HepG2 (cell line): ENCODE data around the gene ZNF207. TPM values are rescaled to one million over a fixed set of nuclear protein-coding genes. Genes with fewer than 3 reads are reported as not detected.

ENCODE experiments used
- ETS1 ChIP-seq: sonication (generic); formaldehyde crosslinking; IDR thresholded peaks from 2 replicates; pipeline ENCODE4 v1.4.0; 2020; ENCODE audit warnings: missing genetic modification reagents
- ETV5 ChIP-seq: IDR thresholded peaks from 2 replicates; pipeline ENCODE4 v1.6.1; 2018; ENCODE audit warnings: missing biosample characterization, missing genetic modification reagents, inconsistent platforms, borderline replicate concordance
- FLYWCH1 ChIP-seq: sonication (generic); formaldehyde crosslinking; IDR thresholded peaks from 2 replicates; pipeline ENCODE4 v1.8.1; 2023; ENCODE audit warnings: mild to moderate bottlenecking, missing genetic modification reagents
- HIVEP1 ChIP-seq: sonication (generic); formaldehyde crosslinking; IDR thresholded peaks from 2 replicates; pipeline ENCODE4 v1.4.0; 2020; ENCODE audit warnings: mild to moderate bottlenecking, missing genetic modification reagents
- HOXA3 ChIP-seq: sonication (generic); formaldehyde crosslinking; IDR thresholded peaks from 2 replicates; pipeline ENCODE4 v1.5.0; 2020; ENCODE audit warnings: missing genetic modification reagents
- MAZ ChIP-seq, 2 experiments: sonication (generic) in 1 of 2; formaldehyde crosslinking in 1 of 2; IDR thresholded peaks; 2 replicates each; pipeline versions ENCODE4 v1.5.0 to v1.6.1; 2012 to 2020; ENCODE audit warnings: low read depth in 2 of 2, mild to moderate bottlenecking in 2 of 2, borderline replicate concordance in 1 of 2, improper control_type of control experiment in 1 of 2, low read length in 1 of 2, missing genetic modification reagents in 1 of 2, moderate library complexity in 1 of 2
- MEIS1 ChIP-seq: sonication (generic); formaldehyde crosslinking; IDR thresholded peaks from 2 replicates; pipeline ENCODE4 v1.9.0; 2021; ENCODE audit warnings: mild to moderate bottlenecking, missing genetic modification reagents, moderate library complexity, borderline replicate concordance
- MXD1 ChIP-seq: sonication (generic); formaldehyde crosslinking; IDR thresholded peaks from 2 replicates; pipeline ENCODE4 v1.4.0; 2020; ENCODE audit warnings: mild to moderate bottlenecking, missing genetic modification reagents
- NR1H2 ChIP-seq: sonication (generic); formaldehyde crosslinking; IDR thresholded peaks from 2 replicates; pipeline ENCODE4 v1.8.1; 2022; ENCODE audit warnings: low read depth, missing genetic modification reagents, borderline replicate concordance
- SP1 ChIP-seq, 2 experiments: fragments of 450-650 bp in 1 of 2; sonication (generic) in 1 of 2; formaldehyde crosslinking in 1 of 2; IDR thresholded peaks; 2 replicates each; pipeline versions ENCODE4 v1.4.0 to v1.6.1; 2016 to 2020; ENCODE audit warnings: missing genetic modification reagents in 1 of 2
- SRF ChIP-seq: IDR thresholded peaks from 2 replicates; pipeline ENCODE4 v1.6.1; 2011; ENCODE audit warnings: mild to moderate bottlenecking, low read depth, low read length, moderate library complexity
- ZIK1 ChIP-seq: sonication (generic); formaldehyde crosslinking; IDR thresholded peaks from 2 replicates; pipeline ENCODE4 v1.5.0; 2020; ENCODE audit warnings: mild to moderate bottlenecking, low read depth, missing genetic modification reagents, borderline replicate concordance
- ZNF281 ChIP-seq: sonication (generic); formaldehyde crosslinking; IDR thresholded peaks from 2 replicates; pipeline ENCODE4 v1.4.0; 2020; ENCODE audit warnings: missing genetic modification reagents, borderline replicate concordance
- ZNF564 ChIP-seq: sonication (generic); formaldehyde crosslinking; IDR thresholded peaks from 2 replicates; pipeline ENCODE4 v1.8.1; 2023; ENCODE audit warnings: mild to moderate bottlenecking, missing genetic modification reagents
- ZNF780A ChIP-seq: sonication (generic); formaldehyde crosslinking; IDR thresholded peaks from 2 replicates; pipeline ENCODE4 v1.8.0; 2022; ENCODE audit warnings: mild to moderate bottlenecking, missing genetic modification reagents, moderate library complexity
- ZNF790 ChIP-seq: sonication (generic); formaldehyde crosslinking; IDR thresholded peaks from 2 replicates; pipeline ENCODE4 v1.8.0; 2022; ENCODE audit warnings: missing genetic modification reagents, mild to moderate bottlenecking, borderline replicate concordance
- polyA plus RNA-seq, 8 experiments: library from polyadenylated mRNA; depleted of rRNA in 3 of 8; stranded (reverse) in 7 of 8; unstranded in 1 of 8; fragments of >200 nt; fragmentation: Illumina TruSeq in 4 of 8; extraction: Trizol in 4 of 8; gene quantifications; 2 replicates each; pipeline versions ENCODE4 v1.2.1 to v1.2.3, GENCODE V29; 2011 to 2016; ENCODE audit warnings: low read depth in 4 of 8, missing spikeins in 1 of 8, mixed read lengths in 1 of 8; ENCODE audit not compliant: insufficient read depth in 1 of 8
- total RNA-seq, 5 experiments: library from RNA; depleted of rRNA; stranded (reverse); fragments of >200 nt; fragmentation: Illumina TruSeq; extraction: Trizol; gene quantifications; 2 replicates each; pipeline ENCODE4 v1.2.3, GENCODE V29; 2016; ENCODE audit warnings: low read depth in 1 of 5
- TF ChIP-seq, protein P1 (sequence below): sonication (generic); formaldehyde crosslinking; IDR thresholded peaks from 2 replicates; pipeline ENCODE4 v1.5.0; 2020; ENCODE audit warnings: missing genetic modification reagents
- TF ChIP-seq, protein P2 (sequence below): fragments of 450-650 bp; IDR thresholded peaks from 2 replicates; pipeline ENCODE4 v1.6.1; 2017; ENCODE audit warnings: mild to moderate bottlenecking

The ZNF207 gene
- total and polyA plus RNA-seq, 2 of the 13 experiments (the other 11 are each of a cell fraction or from before 2014, with no cell fraction given), result 150 to 164 TPM

DNA sequence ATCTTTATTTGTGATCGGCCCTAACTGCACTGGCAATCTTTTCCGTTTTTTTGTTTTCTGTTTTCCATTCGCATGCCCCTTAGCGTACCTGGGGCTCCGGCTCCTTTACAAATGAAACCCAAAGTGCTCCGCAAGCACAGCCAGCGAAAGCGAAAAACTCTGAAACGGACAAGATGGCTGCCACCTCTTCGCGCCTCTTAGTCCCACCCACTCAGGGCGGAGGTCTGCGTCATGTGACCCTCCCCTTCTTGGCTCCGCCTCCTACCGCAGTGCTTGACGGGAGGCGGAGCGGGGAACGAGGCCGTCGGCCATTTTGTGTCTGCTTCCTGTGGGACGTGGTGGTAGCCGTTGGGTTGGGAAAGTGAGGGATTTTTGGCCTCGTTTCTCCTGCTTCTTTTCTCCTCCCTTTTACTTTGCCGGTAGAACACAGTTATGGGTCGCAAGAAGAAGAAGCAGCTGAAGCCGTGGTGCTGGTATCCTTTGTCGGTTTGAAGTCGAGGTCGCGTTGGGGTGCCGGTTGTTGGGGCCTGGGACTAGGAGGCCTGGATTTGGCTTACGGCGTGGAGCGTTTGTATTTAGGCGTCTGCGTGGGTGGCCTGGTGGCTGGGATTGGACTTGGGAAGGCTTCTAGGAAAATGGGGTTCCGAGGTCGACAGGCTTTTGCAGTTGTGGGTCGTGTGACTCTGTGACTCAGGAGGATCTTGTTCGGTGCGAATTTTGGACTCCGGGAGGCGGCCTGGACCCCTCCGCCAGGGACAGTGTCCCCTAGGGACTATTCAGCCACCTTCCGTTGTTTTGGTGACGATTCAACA is at the start of gene ZNF207 (continued):
- TF ChIP-seq, protein P1, sequence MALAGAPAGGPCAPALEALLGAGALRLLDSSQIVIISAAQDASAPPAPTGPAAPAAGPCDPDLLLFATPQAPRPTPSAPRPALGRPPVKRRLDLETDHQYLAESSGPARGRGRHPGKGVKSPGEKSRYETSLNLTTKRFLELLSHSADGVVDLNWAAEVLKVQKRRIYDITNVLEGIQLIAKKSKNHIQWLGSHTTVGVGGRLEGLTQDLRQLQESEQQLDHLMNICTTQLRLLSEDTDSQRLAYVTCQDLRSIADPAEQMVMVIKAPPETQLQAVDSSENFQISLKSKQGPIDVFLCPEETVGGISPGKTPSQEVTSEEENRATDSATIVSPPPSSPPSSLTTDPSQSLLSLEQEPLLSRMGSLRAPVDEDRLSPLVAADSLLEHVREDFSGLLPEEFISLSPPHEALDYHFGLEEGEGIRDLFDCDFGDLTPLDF (CRISPR knock-in tag), result peak; percentile 47; the same call in 1 of the 2 replicates
- TF ChIP-seq ZNF564 (no peak), ZIK1 (no peak), SRF (no peak), MAZ (IDR thresholded peaks at IDR 0.05; ENCODE audit: borderline replicate concordance, low read depth, low read length) (no peak; the same call in 1 of the 2 replicates), MAZ (CRISPR knock-in tag; IDR thresholded peaks at IDR 0.05; ENCODE audit: low read depth) (no peak; the same call in 1 of the 2 replicates), FLYWCH1 (CRISPR knock-in tag) (no peak), ZNF780A (CRISPR knock-in tag) (no peak), ZNF790 (CRISPR knock-in tag) (0 out of 2 replicates have a peak, but pooled peaks have one; percentile 21), HOXA3 (peak; percentile 94), NR1H2 (no peak), MXD1 (CRISPR knock-in tag) (peak; percentile 66; the same call in 1 of the 2 replicates), SP1 (IDR thresholded peaks at IDR 0.05) (no peak), SP1 (CRISPR knock-in tag; IDR thresholded peaks at IDR 0.05) (peak; percentile 95), ZNF281 (CRISPR knock-in tag) (no peak), ETS1 (no peak), HIVEP1 (CRISPR knock-in tag) (peak; percentile 31; the same call in 1 of the 2 replicates), MEIS1 (CRISPR knock-in tag) (no peak; the same call in 1 of the 2 replicates), ETV5 (CRISPR knock-in tag) (peak; percentile 56; the same call in 1 of the 2 replicates)
- TF ChIP-seq, protein P2, sequence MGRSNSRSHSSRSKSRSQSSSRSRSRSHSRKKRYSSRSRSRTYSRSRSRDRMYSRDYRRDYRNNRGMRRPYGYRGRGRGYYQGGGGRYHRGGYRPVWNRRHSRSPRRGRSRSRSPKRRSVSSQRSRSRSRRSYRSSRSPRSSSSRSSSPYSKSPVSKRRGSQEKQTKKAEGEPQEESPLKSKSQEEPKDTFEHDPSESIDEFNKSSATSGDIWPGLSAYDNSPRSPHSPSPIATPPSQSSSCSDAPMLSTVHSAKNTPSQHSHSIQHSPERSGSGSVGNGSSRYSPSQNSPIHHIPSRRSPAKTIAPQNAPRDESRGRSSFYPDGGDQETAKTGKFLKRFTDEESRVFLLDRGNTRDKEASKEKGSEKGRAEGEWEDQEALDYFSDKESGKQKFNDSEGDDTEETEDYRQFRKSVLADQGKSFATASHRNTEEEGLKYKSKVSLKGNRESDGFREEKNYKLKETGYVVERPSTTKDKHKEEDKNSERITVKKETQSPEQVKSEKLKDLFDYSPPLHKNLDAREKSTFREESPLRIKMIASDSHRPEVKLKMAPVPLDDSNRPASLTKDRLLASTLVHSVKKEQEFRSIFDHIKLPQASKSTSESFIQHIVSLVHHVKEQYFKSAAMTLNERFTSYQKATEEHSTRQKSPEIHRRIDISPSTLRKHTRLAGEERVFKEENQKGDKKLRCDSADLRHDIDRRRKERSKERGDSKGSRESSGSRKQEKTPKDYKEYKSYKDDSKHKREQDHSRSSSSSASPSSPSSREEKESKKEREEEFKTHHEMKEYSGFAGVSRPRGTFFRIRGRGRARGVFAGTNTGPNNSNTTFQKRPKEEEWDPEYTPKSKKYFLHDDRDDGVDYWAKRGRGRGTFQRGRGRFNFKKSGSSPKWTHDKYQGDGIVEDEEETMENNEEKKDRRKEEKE, result no peak
